CD14-positive monocyte (primary cell): Measurements from ENCODE around the gene SH2B2. TPM values are rescaled to one million over a fixed set of nuclear protein-coding genes. Genes with fewer than 3 reads are reported as not detected.

Experiments used
- DNase-seq, 3 donors: peaks; one replicate each; pipeline ENCODE4 v3.0.0-alpha.2; 2011 to 2022
- H2AFZ ChIP-seq: 2 replicates; pipeline ENCODE4 v1.6.0; 2012; ENCODE audit warnings: mild to moderate bottlenecking, low read depth, low read length, inconsistent platforms; ENCODE audit not compliant: insufficient read depth, poor library complexity, severe bottlenecking
- H3K27ac ChIP-seq, 2 donors: 1 replicate in 1 of 2; 2 replicates in 1 of 2; pipeline ENCODE4 v1.5.1; 2012 to 2013; ENCODE audit warnings: low read length in 2 of 2, control low read depth in 1 of 2, inconsistent platforms in 1 of 2, low read depth in 1 of 2, mild to moderate bottlenecking in 1 of 2
- H3K27me3 ChIP-seq, 2 donors: one replicate each; pipeline versions ENCODE4 v1.6.0 to v1.6.1; 2011 to 2013; ENCODE audit warnings: low read length in 2 of 2; ENCODE audit not compliant: control insufficient read depth in 2 of 2, insufficient read depth in 2 of 2
- H3K36me3 ChIP-seq, 2 donors: replicated peaks in 1 of 2; 1 replicate in 1 of 2; 2 replicates in 1 of 2; pipeline versions ENCODE4 v1.5.1 to v1.6.1; 2012 to 2013; ENCODE audit warnings: low read length in 2 of 2, control low read depth in 1 of 2, inconsistent platforms in 1 of 2, mild to moderate bottlenecking in 1 of 2; ENCODE audit not compliant: insufficient read depth in 2 of 2, control insufficient read depth in 1 of 2
- H3K4me1 ChIP-seq, 2 donors: 1 replicate in 1 of 2; 2 replicates in 1 of 2; pipeline versions ENCODE4 v1.5.1 to v1.6.1; 2012 to 2013; ENCODE audit warnings: low read length in 2 of 2, control low read depth in 1 of 2, inconsistent platforms in 1 of 2, mild to moderate bottlenecking in 1 of 2, moderate library complexity in 1 of 2; ENCODE audit not compliant: insufficient read depth in 2 of 2, control insufficient read depth in 1 of 2
- H3K4me2 ChIP-seq: replicated peaks from 2 replicates; pipeline ENCODE3; 2012; ENCODE audit warnings: low read length, moderate library complexity, mild to moderate bottlenecking; ENCODE audit not compliant: poor library complexity, severe bottlenecking; ENCODE audit errors: extremely low read depth
- H3K4me3 ChIP-seq, 3 experiments: fragments of 200-600 bp in 1 of 3; sonication (generic) in 1 of 3; replicated peaks in 1 of 3; 1 replicate in 2 of 3; 2 replicates in 1 of 3; pipeline ENCODE4 v1.5.1; 2011 to 2013; ENCODE audit warnings: low read length in 3 of 3, mild to moderate bottlenecking in 3 of 3, control low read depth in 2 of 3, low read depth in 2 of 3, inconsistent platforms in 1 of 3, moderate library complexity in 1 of 3
- H3K79me2 ChIP-seq: 2 replicates; pipeline ENCODE4 v1.6.0; 2012; ENCODE audit warnings: mild to moderate bottlenecking, control low read depth, inconsistent platforms, low read length, moderate library complexity; ENCODE audit not compliant: insufficient read depth
- H3K9ac ChIP-seq: 2 replicates; pipeline ENCODE4 v1.6.0; 2017; ENCODE audit warnings: low read length, mild to moderate bottlenecking; ENCODE audit not compliant: insufficient read depth, poor library complexity, severe bottlenecking
- H3K9me3 ChIP-seq, 2 donors: replicated peaks in 1 of 2; 1 replicate in 1 of 2; 2 replicates in 1 of 2; pipeline versions ENCODE4 v1.5.1 to v1.6.1; 2012 to 2013; ENCODE audit warnings: low read length in 2 of 2, control low read depth in 1 of 2; ENCODE audit not compliant: control insufficient read depth in 1 of 2, insufficient read depth in 1 of 2
- H4K20me1 ChIP-seq: 2 replicates; pipeline ENCODE4 v1.6.0; 2012; ENCODE audit warnings: mild to moderate bottlenecking, low read length, control low read depth, moderate library complexity; ENCODE audit not compliant: insufficient read depth
- H3K27ac Mint-ChIP-seq, 7 donors: one replicate each; pipeline ENCODE4 v1.8.0; 2020; ENCODE audit warnings: mild to moderate bottlenecking in 7 of 7, mixed read lengths in 7 of 7, moderate library complexity in 6 of 7, inconsistent platforms in 2 of 7
- H3K27me3 Mint-ChIP-seq, 3 donors: one replicate each; pipeline ENCODE4 v1.8.0; 2021 to 2022; ENCODE audit warnings: low read depth in 3 of 3, mild to moderate bottlenecking in 3 of 3, mixed read lengths in 3 of 3, moderate library complexity in 3 of 3, inconsistent platforms in 1 of 3
- H3K36me3 Mint-ChIP-seq, 2 donors: one replicate each; pipeline ENCODE4 v1.8.0; 2020; ENCODE audit warnings: mixed read lengths in 2 of 2, inconsistent platforms in 1 of 2, mild to moderate bottlenecking in 1 of 2
- H3K4me1 Mint-ChIP-seq: one replicate; pipeline ENCODE4 v1.8.0; 2020; ENCODE audit warnings: mild to moderate bottlenecking, mixed read lengths
- H3K4me3 Mint-ChIP-seq, 2 donors: one replicate each; pipeline ENCODE4 v1.8.0; 2020; ENCODE audit warnings: mild to moderate bottlenecking in 2 of 2, mixed read lengths in 2 of 2, moderate library complexity in 1 of 2
- H3K9me3 Mint-ChIP-seq, 7 donors: one replicate each; pipeline ENCODE4 v1.8.0; 2020 to 2022; ENCODE audit warnings: mixed read lengths in 7 of 7, mild to moderate bottlenecking in 6 of 7, moderate library complexity in 6 of 7, inconsistent platforms in 2 of 7
- WGBS: methylation state at CpG from one replicate; pipeline ENCODE4 v1.1.5; 2013; ENCODE audit warnings: missing lambda C conversion rate; ENCODE audit not compliant: insufficient coverage; 5-methylcytosine and 5-hydroxymethylcytosine counted together
- intact Hi-C, 2 donors: fragments of 100-400 bp; cut with micrococcal nuclease; formaldehyde crosslinking; loops; one replicate each; pipeline versions ENCODE4 v1.15.0 to v1.15.1; 2023
- polyA plus RNA-seq, 3 donors: library from polyadenylated mRNA; depleted of rRNA in 1 of 3; unstranded in 2 of 3; stranded (reverse) in 1 of 3; fragments of 300-500 nt in 2 of 3; fragments of >200 nt in 1 of 3; fragmentation: Illumina TruSeq in 2 of 3; gene quantifications; 1 replicate in 2 of 3; 2 replicates in 1 of 3; pipeline ENCODE4 v1.2.3, GENCODE V29; 2012 to 2021
- TF ChIP-seq, protein P1 (sequence below): fragments of 200-600 bp; IDR thresholded peaks from one replicate; pipeline ENCODE4 v1.8.0; 2022; ENCODE audit warnings: antibody characterized with exemption, mild to moderate bottlenecking

SH2B2 gene
- polyA plus RNA-seq, 3 donors: 3.8 to 26.3 (median 4.7) TPM

DNA sequence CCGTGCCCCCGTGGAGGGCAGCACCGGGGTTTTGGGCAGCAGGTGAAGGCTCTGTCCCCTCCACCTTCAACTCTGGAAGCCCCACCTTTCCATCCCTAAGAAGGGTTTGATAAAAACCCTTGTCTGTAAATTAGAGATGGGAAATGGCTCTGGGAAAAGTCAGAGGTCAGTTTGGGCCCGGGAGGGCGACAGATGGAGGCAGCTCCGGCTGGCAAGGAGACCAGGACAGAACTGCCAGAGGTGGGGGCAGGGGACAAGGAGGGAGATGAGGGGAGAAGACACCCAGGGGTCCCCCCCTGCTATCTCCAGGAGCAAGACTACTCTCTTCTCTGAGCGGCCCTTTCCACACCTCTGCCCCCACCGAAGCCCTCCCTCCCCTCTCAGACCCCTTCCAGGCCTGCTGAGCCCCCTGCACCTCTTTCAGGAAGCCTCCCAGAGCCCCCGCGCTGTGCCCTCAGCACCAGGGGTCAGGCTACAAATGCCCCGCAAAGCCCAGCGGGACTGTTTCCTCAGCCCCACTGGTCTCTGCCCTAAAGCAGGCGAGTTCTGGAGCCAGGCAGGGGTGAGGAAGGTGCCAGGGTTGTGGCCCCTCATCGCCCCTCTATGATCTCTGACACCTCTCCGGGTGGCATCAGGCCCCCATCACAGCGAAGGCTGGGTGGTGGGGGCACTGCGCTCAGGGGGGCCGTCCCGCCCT lies 980 bp upstream of the SH2B2 start:
- Mint-ChIP-seq H3K4me1 (peaks cover 42% of the 10 kb centered on the region), H3K27me3 (peaks cover 0 to 9% (median 2%) of the 10 kb centered on the region in 3 donors), H3K36me3 (peaks cover 3 to 4% of the 10 kb centered on the region in 2 donors), H3K4me3 (peak overlapping the region; percentile 98 to 99), H3K9me3 (no peaks in the 10 kb centered on the region), H3K27ac (peak overlapping the region; percentile 85 to 95 (median 90))
- under 1% methylated on average over 13 of the region's 19 CpGs for WGBS
- Histone ChIP-seq H3K36me3 (no peaks in the 10 kb centered on the region), H3K4me2 (peak overlapping the region; percentile 97), H3K27ac (peak overlapping the region; percentile 64 to 87), H3K9me3 (no peaks in the 10 kb centered on the region), H3K79me2 (peaks cover 36% of the 10 kb centered on the region), H3K27me3 (no peaks in the 10 kb centered on the region), H3K4me1 (peaks cover 51 to 54% of the 10 kb centered on the region in 2 donors), H3K9ac (peak overlapping the region; percentile 90), H2AFZ (peak overlapping the region; percentile 77), H4K20me1 (peaks cover 50% of the 10 kb centered on the region), H3K4me3 (peak overlapping the region; percentile 70 to 93 (median 78))
- DNase-seq: peak in 1 of 3 donors; percentile 7
- intact Hi-C loops: loop anchor here (2.0 to 10.0 kb wide), 3 partner anchors 21 to 179 kb away; partner anchors contain the start of genes ALKBH4 (in 1 of the 2) and LRWD1 (in 1 of the 2)
- TF ChIP-seq, protein P1, sequence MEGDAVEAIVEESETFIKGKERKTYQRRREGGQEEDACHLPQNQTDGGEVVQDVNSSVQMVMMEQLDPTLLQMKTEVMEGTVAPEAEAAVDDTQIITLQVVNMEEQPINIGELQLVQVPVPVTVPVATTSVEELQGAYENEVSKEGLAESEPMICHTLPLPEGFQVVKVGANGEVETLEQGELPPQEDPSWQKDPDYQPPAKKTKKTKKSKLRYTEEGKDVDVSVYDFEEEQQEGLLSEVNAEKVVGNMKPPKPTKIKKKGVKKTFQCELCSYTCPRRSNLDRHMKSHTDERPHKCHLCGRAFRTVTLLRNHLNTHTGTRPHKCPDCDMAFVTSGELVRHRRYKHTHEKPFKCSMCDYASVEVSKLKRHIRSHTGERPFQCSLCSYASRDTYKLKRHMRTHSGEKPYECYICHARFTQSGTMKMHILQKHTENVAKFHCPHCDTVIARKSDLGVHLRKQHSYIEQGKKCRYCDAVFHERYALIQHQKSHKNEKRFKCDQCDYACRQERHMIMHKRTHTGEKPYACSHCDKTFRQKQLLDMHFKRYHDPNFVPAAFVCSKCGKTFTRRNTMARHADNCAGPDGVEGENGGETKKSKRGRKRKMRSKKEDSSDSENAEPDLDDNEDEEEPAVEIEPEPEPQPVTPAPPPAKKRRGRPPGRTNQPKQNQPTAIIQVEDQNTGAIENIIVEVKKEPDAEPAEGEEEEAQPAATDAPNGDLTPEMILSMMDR: no peak

DNA sequence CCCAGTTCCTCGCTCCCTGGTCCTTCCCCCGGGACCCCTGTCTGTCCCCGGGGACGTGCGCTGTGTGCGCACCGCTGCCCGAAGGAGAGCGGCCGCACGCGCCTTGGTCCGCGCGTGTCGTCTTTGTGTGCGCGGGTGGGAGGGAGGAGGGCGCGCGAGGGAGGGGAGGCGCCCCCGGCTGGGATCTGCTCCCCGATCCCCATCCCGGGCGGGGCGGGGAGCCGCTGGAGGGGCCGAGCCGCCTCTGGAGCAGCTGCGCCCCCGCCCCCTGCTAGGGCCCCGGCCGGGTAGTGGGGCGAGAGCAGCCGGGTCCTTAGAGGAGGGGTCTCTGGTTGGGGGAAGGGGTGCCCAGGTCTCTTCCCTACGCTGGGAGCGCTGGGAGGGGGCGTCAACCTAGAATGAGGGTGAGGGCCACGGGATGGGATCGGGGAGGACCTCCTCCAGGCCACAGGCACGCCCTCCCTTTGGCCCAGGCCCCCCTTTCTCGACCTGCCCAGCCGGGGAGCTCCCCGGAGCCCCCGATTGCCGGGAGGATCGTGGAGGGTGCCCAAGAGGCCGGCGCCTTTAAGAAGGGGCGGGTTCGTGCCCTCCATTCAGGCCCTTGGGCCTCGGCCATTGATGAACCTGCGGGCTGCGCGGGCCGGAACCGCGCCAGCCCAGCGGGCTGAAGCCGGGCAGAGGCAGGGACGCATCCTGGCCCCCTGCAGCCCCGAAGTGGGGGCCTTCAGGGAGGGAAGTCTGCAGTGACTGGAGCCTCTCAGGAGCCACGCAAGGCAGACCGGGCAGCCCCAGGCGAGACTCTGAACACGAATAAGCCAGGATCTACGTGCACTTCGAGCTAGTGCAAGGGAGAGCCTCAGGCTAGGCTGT lies 678 bp downstream of the SH2B2 start:
- Histone ChIP-seq H4K20me1 (peaks cover 66% of the 10 kb centered on the region), H3K4me3 (peak overlapping the region; percentile 52 to 93 (median 61)), H3K9me3 (no peaks in the 10 kb centered on the region), H3K27ac (peak overlapping the region in 1 of 2 donors; percentile 53), H3K79me2 (peaks cover 42% of the 10 kb centered on the region), H3K36me3 (no peaks in the 10 kb centered on the region), H3K27me3 (no peaks in the 10 kb centered on the region), H3K4me1 (peaks cover 51 to 54% of the 10 kb centered on the region in 2 donors), H3K9ac (peak overlapping the region; percentile 72), H2AFZ (peak overlapping the region; percentile 41), H3K4me2 (peak overlapping the region; percentile 99)
- intact Hi-C loops: loop anchor here (2.0 to 10.0 kb wide), 3 partner anchors 19 to 177 kb away; partner anchors contain the start of genes ALKBH4 (in 1 of the 2) and LRWD1 (in 1 of the 2)
- Mint-ChIP-seq H3K4me1 (peaks cover 44% of the 10 kb centered on the region), H3K27me3 (peaks cover 0 to 9% (median 2%) of the 10 kb centered on the region in 3 donors), H3K9me3 (no peaks in the 10 kb centered on the region), H3K27ac (no peak overlapping the region), H3K36me3 (peaks cover 10 to 11% of the 10 kb centered on the region in 2 donors), H3K4me3 (peak overlapping the region; percentile 80 to 85)
- TF ChIP-seq, protein P1: no peak
- no peak for DNase-seq
- WGBS: under 1% methylated on average over 58 of the region's 69 CpGs
